ENCODE data around the gene ZNF564. TPM values are rescaled to one million over a fixed set of nuclear protein-coding genes. Genes with fewer than 3 reads are reported as not detected.

The ZNF564 gene
- total and polyA plus RNA-seq, 10 of the 15 experiments (the other 5 are each of a cell fraction or from before 2014, with no cell fraction given), result 1.5 to 8.9 (median 5.4) TPM

DNA sequence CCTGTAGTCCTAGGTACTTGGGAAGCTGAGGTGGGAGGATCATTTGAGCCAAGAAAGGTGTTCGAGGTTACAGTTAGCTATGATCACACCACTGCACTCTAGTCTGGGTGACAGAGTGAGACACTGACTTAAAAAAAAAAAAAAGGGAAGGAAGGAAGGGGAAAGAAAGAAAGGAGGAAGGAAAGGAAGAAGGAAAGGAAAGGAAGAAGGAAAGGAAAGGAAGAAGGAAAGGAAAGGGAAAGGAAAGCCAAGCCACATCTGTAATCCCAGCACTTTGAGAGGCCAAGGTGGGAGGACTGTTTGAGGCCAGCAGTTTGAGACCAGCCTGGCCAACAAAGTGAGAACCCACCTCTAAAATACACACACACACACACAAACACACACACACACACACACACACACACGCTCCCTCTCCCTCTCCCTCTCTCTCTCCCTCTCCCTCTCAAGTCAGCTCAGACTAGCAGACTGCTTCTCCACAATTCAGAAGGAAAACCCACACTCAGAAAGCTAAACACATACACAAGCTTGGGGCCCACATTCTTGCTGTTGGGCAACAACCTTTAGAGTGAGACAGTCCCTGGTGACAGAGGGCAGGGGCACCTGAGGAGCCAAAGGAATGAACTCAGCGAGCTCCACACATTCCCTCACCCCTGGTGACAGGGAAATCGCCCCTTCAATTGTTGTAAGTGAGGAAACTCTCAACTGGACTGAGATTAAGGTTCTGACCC is 69.3 kb downstream of the ZNF564 start:
- intact Hi-C loops (cut with micrococcal nuclease; ENCODE audit: unreplicated experiment), result no loop called here
- ChIA-PET CTCF (interaction anchor here (0.8 kb wide), 1 partner anchor 13 kb away, joined by 4 read pairs; no protein-coding TSS in a partner anchor), POLR2A (interaction anchor here (2.0 kb wide), 1 partner anchor 14 kb away, joined by 12 read pairs; no protein-coding TSS in a partner anchor), RAD21 (ENCODE audit: unreplicated experiment) (interaction anchor here (1.7 kb wide), 1 partner anchor 13 kb away, joined by 5 read pairs; no protein-coding TSS in a partner anchor), SMC1A (ENCODE audit: uncharacterized antibody, unreplicated experiment) (interaction anchor here (1.1 to 1.6 kb wide), 3 partner anchors 14 to 146 kb away, joined by 3 read pairs; partner anchors contain the start of gene ZNF443)
- H3K4me1 ChIP-seq (ENCODE audit: control insufficient read depth, insufficient read depth, low read length), result no peaks in the 10 kb centered on the region
- peak overlapping the region; percentile 11 for H3K4me2 ChIP-seq (ENCODE audit: control insufficient read depth, insufficient read depth)
- no peaks in the 10 kb centered on the region for H3K27me3 ChIP-seq (replicated peaks in 1 of 2; ENCODE audit: control insufficient read depth in 2 of 2, insufficient read depth in 2 of 2, low read length in 1 of 2)
- DNase-seq (ENCODE audit: low read depth, low spot score) (no peak), ATAC-seq (no peak), FAIRE-seq (peak; percentile 52)
- H4K20me1 ChIP-seq (ENCODE audit: control insufficient read depth, insufficient read depth), result no peaks in the 10 kb centered on the region
- H3K4me3 ChIP-seq, result peak overlapping the region; percentile 16
- H3K9me3 ChIP-seq (replicated peaks; ENCODE audit: control insufficient read depth, insufficient read depth, low read length), result peaks cover under 1% of the 10 kb centered on the region; the same call in 2 of the 3 replicates
- 55% methylated on average over 3 of the region's 4 CpGs for WGBS (ENCODE audit: insufficient coverage, insufficient replicate concordance, low lambda C conversion rate, missing lambda C conversion rate)
- H3K79me2 ChIP-seq (ENCODE audit: control insufficient read depth, insufficient read depth, low read length), result peaks cover 7% of the 10 kb centered on the region
- no peaks in the 10 kb centered on the region for H3K36me3 ChIP-seq (ENCODE audit: control insufficient read depth in 2 of 2, insufficient read depth in 2 of 2, low read length in 1 of 2)
- in situ Hi-C loops (cut with MboI), result no loop called here
- 0 out of 2 replicates have a peak, but pooled peaks have one; percentile 25 for TF ChIP-seq NBN (IDR thresholded peaks at IDR 0.05)
- TF ChIP-seq NFYB (IDR thresholded peaks at IDR 0.05; ENCODE audit: insufficient read depth, low read depth, low read length), result no peak
- 0 out of 2 replicates have a peak overlapping the region, but pooled peaks have one; percentile 10 for H3K27ac ChIP-seq (ENCODE audit: control insufficient read depth, insufficient read depth)
- no peak overlapping the region for H2AFZ ChIP-seq (ENCODE audit: control insufficient read depth, low read depth, low read length)
- BruUV-seq (replicated peaks), result no TSS peak
- H3K9ac ChIP-seq (ENCODE audit: control insufficient read depth, insufficient read depth, low read length), result no peak overlapping the region

- Histone ChIP-seq H4K20me1 (ENCODE audit: control insufficient read depth, insufficient read depth) (no peaks in the 10 kb centered on the region), H3K9ac (ENCODE audit: control insufficient read depth, insufficient read depth, low read length) (no peak overlapping the region), H3K4me2 (ENCODE audit: control insufficient read depth, insufficient read depth) (no peak overlapping the region), H3K36me3 (ENCODE audit: control insufficient read depth in 2 of 2, insufficient read depth in 2 of 2, low read length in 1 of 2) (no peaks in the 10 kb centered on the region), H3K27ac (ENCODE audit: control insufficient read depth, insufficient read depth) (no peak overlapping the region), H3K4me1 (ENCODE audit: control insufficient read depth, insufficient read depth, low read length) (no peaks in the 10 kb centered on the region), H3K27me3 (replicated peaks in 1 of 2; ENCODE audit: control insufficient read depth in 2 of 2, insufficient read depth in 2 of 2, low read length in 1 of 2) (no peaks in the 10 kb centered on the region), H3K79me2 (ENCODE audit: control insufficient read depth, insufficient read depth, low read length) (peaks cover 2% of the 10 kb centered on the region; the same call in 1 of the 2 replicates), H3K9me3 (replicated peaks; ENCODE audit: control insufficient read depth, insufficient read depth, low read length) (peaks cover 3% of the 10 kb centered on the region; the same call in 2 of the 3 replicates), H3K4me3 (no peak overlapping the region), H2AFZ (ENCODE audit: control insufficient read depth, low read depth, low read length) (no peak overlapping the region)
- WGBS (ENCODE audit: insufficient coverage, insufficient replicate concordance, low lambda C conversion rate, missing lambda C conversion rate), result 23% methylated on average over 5 of the region's 5 CpGs
- POLR2A ChIA-PET, result interaction anchor here (0.6 kb wide), 1 partner anchor 37 kb away, joined by 3 read pairs; the partner anchor contains the start of gene ZNF443
- in situ Hi-C loops (cut with MboI), result no loop called here
- no TSS peak for BruUV-seq (replicated peaks)
- CTCF ChIA-PET, result interaction anchor here (1.2 kb wide), 1 partner anchor 17 kb away, joined by 5 read pairs; no protein-coding TSS in a partner anchor
- intact Hi-C loops (cut with micrococcal nuclease; ENCODE audit: unreplicated experiment), result no loop called here
- DNase-seq (ENCODE audit: low read depth, low spot score), result no peak
- TF ChIP-seq TCF7 (IDR thresholded peaks at IDR 0.05; ENCODE audit: borderline replicate concordance), result no peak
- no peak for TF ChIP-seq BCL3 (IDR thresholded peaks at IDR 0.05; ENCODE audit: borderline replicate concordance, insufficient read depth, low read depth, low read length, poor library complexity, severe bottlenecking)
- no peak for TF ChIP-seq FOS (IDR thresholded peaks at IDR 0.05; ENCODE audit: borderline replicate concordance, extremely low read depth, insufficient read length)
- no peak for TF ChIP-seq CBX5 (IDR thresholded peaks at IDR 0.05; ENCODE audit: low read depth)
- TF ChIP-seq NR2C2 (IDR thresholded peaks at IDR 0.05; ENCODE audit: borderline replicate concordance, control insufficient read depth, insufficient read length, low read depth), result no peak
- TF ChIP-seq LARP7 (IDR thresholded peaks at IDR 0.05), result no peak
- no peak for TF ChIP-seq ESRRA (IDR thresholded peaks at IDR 0.05; ENCODE audit: low read length)
- TF ChIP-seq BACH1 (IDR thresholded peaks at IDR 0.05; ENCODE audit: borderline replicate concordance), result no peak
- no peak for TF ChIP-seq JUNB (IDR thresholded peaks at IDR 0.05)
- no peak for TF ChIP-seq NFYB (IDR thresholded peaks at IDR 0.05; ENCODE audit: insufficient read depth, low read depth, low read length)
- TF ChIP-seq ZZZ3 (IDR thresholded peaks at IDR 0.05; ENCODE audit: control insufficient read depth, insufficient read length, low read depth), result no peak
- no peak for TF ChIP-seq NFXL1 (IDR thresholded peaks at IDR 0.05; ENCODE audit: borderline replicate concordance)
- TF ChIP-seq ZNF274 (IDR thresholded peaks at IDR 0.05; ENCODE audit: insufficient read depth, insufficient read length), result no peak
- TF ChIP-seq KLF5 (IDR thresholded peaks at IDR 0.05; ENCODE audit: partially characterized antibody), result no peak
- RAD21 ChIA-PET (ENCODE audit: unreplicated experiment), result no interaction called here
- ATAC-seq, result no peak
- SMC1A ChIA-PET (ENCODE audit: uncharacterized antibody, unreplicated experiment), result interaction anchor here (1.1 kb wide), 1 partner anchor 183 kb away, joined by 3 read pairs; no protein-coding TSS in a partner anchor
- no peak for FAIRE-seq
Observed at GRCh38 chr19:12478234-12478941, 72.9 kb downstream of the ZNF564 start.

Measured in GM12878 (cell line).